AG04450 (cell line): ENCODE measurements around the gene FBXO9. TPM values are rescaled to one million over a fixed set of nuclear protein-coding genes. Genes with fewer than 3 reads are reported as not detected.

Experiments used
- CTCF ChIA-PET: fragments of 300-600, 350-600 bp; formaldehyde crosslinking; extraction: SDS; loops from one replicate; lab custom pipeline; 2022; ENCODE audit warnings: antibody characterized with exemption, inconsistent platforms; lab: Charles Lee
- POLR2A ChIA-PET: fragments of 350-600 bp; formaldehyde crosslinking; extraction: SDS; loops from one replicate; lab custom pipeline; 2021; ENCODE audit warnings: antibody characterized with exemption, inconsistent platforms; lab: Yijun Ruan, JAX
- DNase-seq: peaks from one replicate; pipeline ENCODE4 v3.0.0-alpha.2; 2011; ENCODE audit warnings: low read depth, low spot score
- H3K27ac ChIP-seq: one replicate; pipeline ENCODE4 v1.5.1; 2012; ENCODE audit warnings: low read depth, low read length, control low read depth
- H3K27me3 ChIP-seq: one replicate; pipeline ENCODE4 v1.6.0; 2012; ENCODE audit warnings: low read length; ENCODE audit not compliant: control insufficient read depth, insufficient read depth
- H3K4me3 ChIP-seq: 2 replicates; pipeline ENCODE4 v1.5.1; 2011; ENCODE audit warnings: mild to moderate bottlenecking, low read depth, low read length, control low read depth
- H3K9me3 ChIP-seq: 2 replicates; pipeline ENCODE4 v1.5.1; 2012; ENCODE audit warnings: low read length; ENCODE audit not compliant: control insufficient read depth, insufficient read depth
- polyA plus RNA-seq: library from polyadenylated mRNA; depleted of rRNA; stranded (reverse); fragments of >200 nt; gene quantifications from 2 replicates; pipeline ENCODE4 v1.2.3, GENCODE V29; 2011; rRNA removed
- small RNA-seq: library from RNA; depleted of rRNA; stranded (forward); fragments of <200 nt; gene quantifications from one replicate; pipeline ENCODE3, GENCODE V24; 2012; ENCODE audit warnings: low read depth; ENCODE audit not compliant: insufficient read length
- TF ChIP-seq, protein P1 (sequence below): IDR thresholded peaks from 2 replicates; pipeline ENCODE4 v1.5.1; 2011; ENCODE audit warnings: low read depth, low read length, control low read depth, inconsistent platforms

The FBXO9 gene
- polyA plus RNA-seq, 1 experiment, result 90.2 TPM

DNA sequence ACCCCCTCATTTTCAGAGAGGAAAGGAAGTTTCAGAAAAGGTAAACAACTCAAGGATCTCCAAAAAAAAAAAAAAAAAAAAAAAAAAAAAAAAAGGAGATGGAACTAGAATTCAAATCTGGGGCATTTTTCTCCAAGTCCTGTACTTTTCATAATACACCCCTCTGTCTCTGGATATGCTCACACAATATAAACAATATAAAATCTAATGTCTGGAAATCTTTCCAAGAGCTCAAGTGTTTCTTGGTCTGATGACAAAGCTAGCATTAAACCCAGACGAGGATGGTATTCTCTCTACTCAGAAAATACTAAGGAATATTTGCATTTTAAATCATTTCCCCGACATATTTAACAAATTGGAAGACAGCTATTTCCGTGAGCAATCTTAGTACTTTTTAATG, 77.6 kb downstream of the FBXO9 start:
- ChIA-PET POLR2A (no interaction called here), CTCF (interaction anchor here (0.6 kb wide), 1 partner anchor 296 kb away, joined by 3 read pairs; no protein-coding TSS in a partner anchor)
- H3K27me3 ChIP-seq, result peaks cover 2% of the 10 kb centered on the region
- TF ChIP-seq, protein P1, sequence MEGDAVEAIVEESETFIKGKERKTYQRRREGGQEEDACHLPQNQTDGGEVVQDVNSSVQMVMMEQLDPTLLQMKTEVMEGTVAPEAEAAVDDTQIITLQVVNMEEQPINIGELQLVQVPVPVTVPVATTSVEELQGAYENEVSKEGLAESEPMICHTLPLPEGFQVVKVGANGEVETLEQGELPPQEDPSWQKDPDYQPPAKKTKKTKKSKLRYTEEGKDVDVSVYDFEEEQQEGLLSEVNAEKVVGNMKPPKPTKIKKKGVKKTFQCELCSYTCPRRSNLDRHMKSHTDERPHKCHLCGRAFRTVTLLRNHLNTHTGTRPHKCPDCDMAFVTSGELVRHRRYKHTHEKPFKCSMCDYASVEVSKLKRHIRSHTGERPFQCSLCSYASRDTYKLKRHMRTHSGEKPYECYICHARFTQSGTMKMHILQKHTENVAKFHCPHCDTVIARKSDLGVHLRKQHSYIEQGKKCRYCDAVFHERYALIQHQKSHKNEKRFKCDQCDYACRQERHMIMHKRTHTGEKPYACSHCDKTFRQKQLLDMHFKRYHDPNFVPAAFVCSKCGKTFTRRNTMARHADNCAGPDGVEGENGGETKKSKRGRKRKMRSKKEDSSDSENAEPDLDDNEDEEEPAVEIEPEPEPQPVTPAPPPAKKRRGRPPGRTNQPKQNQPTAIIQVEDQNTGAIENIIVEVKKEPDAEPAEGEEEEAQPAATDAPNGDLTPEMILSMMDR, result no peak
- H3K9me3 ChIP-seq, result no peaks in the 10 kb centered on the region
- DNase-seq, result no peak
- H3K27ac ChIP-seq, result no peak overlapping the region
- H3K4me3 ChIP-seq, result no peak overlapping the region

DNA sequence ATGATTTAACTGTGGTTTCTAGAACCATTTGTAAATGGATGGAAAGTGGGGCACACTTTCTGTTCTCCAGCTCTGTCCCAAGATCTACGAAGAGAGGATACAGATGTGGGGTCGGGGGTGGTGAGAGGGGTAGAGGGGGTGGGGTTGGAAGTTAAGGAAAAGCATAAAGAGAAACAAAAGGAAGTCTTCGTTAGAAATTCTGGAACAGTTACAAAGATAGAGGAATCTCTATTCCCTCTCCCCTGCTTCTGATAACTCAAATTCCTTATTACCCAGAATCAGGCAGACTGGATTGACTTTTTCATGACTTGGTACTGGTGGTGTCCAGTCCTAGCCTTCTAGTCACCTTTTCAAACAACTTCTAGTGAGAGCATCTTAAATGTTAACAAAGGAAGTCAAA, 78.5 kb downstream of the FBXO9 start:
- ChIA-PET POLR2A (no interaction called here), CTCF (interaction anchor here (0.6 kb wide), 1 partner anchor 295 kb away, joined by 3 read pairs; no protein-coding TSS in a partner anchor)
- Histone ChIP-seq H3K27ac (no peak overlapping the region), H3K9me3 (no peaks in the 10 kb centered on the region), H3K27me3 (peaks cover 2% of the 10 kb centered on the region), H3K4me3 (no peak overlapping the region)
- TF ChIP-seq, protein P1, result no peak
- DNase-seq, result no peak

DNA sequence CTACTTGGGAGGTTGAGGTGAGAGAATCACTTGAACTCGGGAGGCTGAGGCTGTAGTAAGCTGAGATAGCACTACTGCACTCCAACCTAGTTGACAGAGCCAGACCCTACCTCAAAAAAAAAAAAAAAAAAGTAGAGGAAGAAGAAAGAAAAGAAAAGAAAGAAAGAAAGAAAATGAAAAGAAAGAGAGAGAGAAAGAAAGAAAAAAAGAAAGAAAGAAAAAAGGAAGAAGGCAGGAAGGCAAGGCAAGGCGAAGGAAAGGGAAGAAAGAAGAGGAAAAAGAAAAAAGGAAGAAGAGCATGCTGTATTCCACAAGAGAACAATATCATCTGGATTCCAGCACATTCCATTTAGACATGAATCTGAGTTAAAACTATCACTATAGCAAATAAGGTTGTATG, 79.6 kb downstream of the FBXO9 start:
- Histone ChIP-seq H3K9me3 (no peaks in the 10 kb centered on the region), H3K27me3 (peaks cover 2% of the 10 kb centered on the region), H3K27ac (no peak overlapping the region), H3K4me3 (no peak overlapping the region)
- ChIA-PET POLR2A (no interaction called here), CTCF (no interaction called here)
- TF ChIP-seq, protein P1, result no peak
- DNase-seq, result no peak

- TF ChIP-seq, protein P1, result no peak
- ChIA-PET POLR2A (no interaction called here), CTCF (no interaction called here)
- H3K4me3 ChIP-seq, result no peak within 1 kb of the TSS
- H3K9me3 ChIP-seq, result no peaks in the 10 kb centered on the region
- H3K27me3 ChIP-seq, result peaks cover 5% of the 10 kb centered on the region
- no peak within 1 kb of the TSS for H3K27ac ChIP-seq
- no peak for DNase-seq
These were observed 83.5 kb downstream of the FBXO9 start, which contains the start of gene GCM1 for GRCh38 chr6:53148684-53149083. GCM1 (minus strand) TSS chr6:53148841; CDS start chr6:53145632, 3,209 bp downstream.

Small RNAs within 50 kb of the gene (small RNA-seq; reads per million reads assigned to genes)
- not detected for gene RN7SL244P

Other genes starting within 250 kb of the FBXO9 start
- gene GSTA5, start 224.6 kb upstream of the FBXO9 start, polyA plus RNA-seq, result not detected in 2 replicates
- gene GSTA3, start 155.7 kb upstream of the FBXO9 start, polyA plus RNA-seq, result not detected in 2 replicates
- 60.2 and 76.7 TPM in 2 replicates for gene GSTA4, start 70.1 kb upstream of the FBXO9 start, polyA plus RNA-seq
- 13.3 and 17.7 TPM in 2 replicates for gene CILK1, start 3.6 kb upstream of the FBXO9 start, polyA plus RNA-seq
- gene GCM1, start 83.4 kb downstream of the FBXO9 start, polyA plus RNA-seq, result not detected in 2 replicates